GM23338 (cell line): Measurements from ENCODE around the gene ZNF516. TPM values are rescaled to one million over a fixed set of nuclear protein-coding genes. Genes with fewer than 3 reads are reported as not detected.

Experiments
- ATAC-seq: fragments of 200-7000 bp; cut with Tn5 transposase; 3 replicates; pipeline ENCODE4 v1.9.1; 2020
- DNase-seq: peaks from one replicate; pipeline ENCODE4 v3.0.0-alpha.2; 2015; ENCODE audit warnings: low spot score
- H2AFZ ChIP-seq: fragments of 200-600 bp; sonication (generic); 2 replicates; pipeline ENCODE4 v1.8.0; 2016; ENCODE audit warnings: antibody characterized with exemption, mild to moderate bottlenecking, moderate library complexity
- H3F3A ChIP-seq: fragments of 200-600 bp; sonication (generic); replicated peaks from 2 replicates; pipeline ENCODE4 v1.8.0; 2017; ENCODE audit warnings: antibody characterized with exemption, mixed run types, low read depth
- H3K27ac ChIP-seq: fragments of 200-600 bp; sonication (generic); 2 replicates; pipeline ENCODE4 v1.6.1; 2016; ENCODE audit warnings: low read depth
- H3K27me3 ChIP-seq: fragments of 200-600 bp; sonication (generic); 2 replicates; pipeline ENCODE4 v1.8.0; 2016; ENCODE audit warnings: mild to moderate bottlenecking, mixed run types, moderate library complexity; ENCODE audit not compliant: insufficient read depth
- H3K36me3 ChIP-seq: fragments of 200-600 bp; sonication (generic); 2 replicates; pipeline ENCODE4 v1.8.0; 2016; ENCODE audit warnings: mild to moderate bottlenecking; ENCODE audit not compliant: insufficient read depth
- H3K4me1 ChIP-seq: fragments of 200-600 bp; sonication (generic); 2 replicates; pipeline ENCODE4 v1.8.0; 2016; ENCODE audit warnings: mild to moderate bottlenecking, moderate library complexity; ENCODE audit not compliant: insufficient read depth
- H3K4me2 ChIP-seq: fragments of 200-600 bp; sonication (generic); 2 replicates; pipeline ENCODE4 v1.7.1; 2017; ENCODE audit warnings: mixed run types
- H3K4me3 ChIP-seq: fragments of 200-600 bp; sonication (generic); 2 replicates; pipeline ENCODE4 v1.6.1; 2016; ENCODE audit warnings: mixed run types
- H3K79me2 ChIP-seq: fragments of 200-600 bp; sonication (generic); replicated peaks from 2 replicates; pipeline ENCODE4 v1.8.0; 2017; ENCODE audit warnings: mild to moderate bottlenecking; ENCODE audit not compliant: insufficient read depth
- H3K9me2 ChIP-seq: fragments of 200-600 bp; sonication (generic); 2 replicates; pipeline ENCODE4 v1.8.0; 2017; ENCODE audit not compliant: insufficient read depth
- H4K20me1 ChIP-seq: fragments of 200-600 bp; sonication (generic); replicated peaks from 2 replicates; pipeline ENCODE4 v1.8.0; 2017; ENCODE audit warnings: mild to moderate bottlenecking; ENCODE audit not compliant: insufficient read depth
- H3K27ac Mint-ChIP-seq: 2 replicates; pipeline ENCODE4 v1.8.0; 2020; ENCODE audit warnings: inconsistent platforms, mild to moderate bottlenecking, moderate library complexity, mixed read lengths
- H3K27me3 Mint-ChIP-seq: 3 replicates; pipeline ENCODE4 v1.8.0; 2022; ENCODE audit warnings: low read depth, mild to moderate bottlenecking, moderate library complexity, mixed read lengths, inconsistent platforms; ENCODE audit not compliant: insufficient read depth, poor library complexity
- H3K36me3 Mint-ChIP-seq: 3 replicates; pipeline ENCODE4 v1.8.0; 2021; ENCODE audit warnings: low read depth, mild to moderate bottlenecking, inconsistent platforms, moderate library complexity, mixed read lengths
- H3K4me1 Mint-ChIP-seq: 3 replicates; pipeline ENCODE4 v1.8.0; 2020; ENCODE audit warnings: mild to moderate bottlenecking, inconsistent platforms, mixed read lengths
- H3K4me3 Mint-ChIP-seq: 3 replicates; pipeline ENCODE4 v1.8.0; 2021; ENCODE audit warnings: moderate library complexity, mild to moderate bottlenecking, inconsistent platforms, mixed read lengths
- H3K9me3 Mint-ChIP-seq: 3 replicates; pipeline ENCODE4 v1.8.0; 2020; ENCODE audit warnings: moderate library complexity, mild to moderate bottlenecking, inconsistent platforms, mixed read lengths
- CREB1 ChIP-seq: fragments of 250-450 bp; sonication (Bioruptor Pico); IDR thresholded peaks from 2 replicates; pipeline ENCODE4 v1.5.0; 2020; ENCODE audit warnings: low read depth, mild to moderate bottlenecking, moderate library complexity
- ETS1 ChIP-seq: IDR thresholded peaks from 2 replicates; pipeline ENCODE4 v1.6.1; 2016; ENCODE audit warnings: antibody characterized with exemption
- EZH2 ChIP-seq: fragments of 200-600 bp; sonication (generic); IDR thresholded peaks from one replicate; pipeline ENCODE4 v1.8.0; 2017; ENCODE audit warnings: antibody characterized with exemption, mild to moderate bottlenecking, low read depth; ENCODE audit not compliant: unreplicated experiment
- EZH2phosphoT487 ChIP-seq: fragments of 200-600 bp; sonication (generic); IDR thresholded peaks from one replicate; pipeline ENCODE4 v1.8.1; 2018; ENCODE audit warnings: antibody characterized with exemption; ENCODE audit not compliant: unreplicated experiment
- JUNB ChIP-seq: IDR thresholded peaks from one replicate; pipeline ENCODE4 v1.6.1; 2016; ENCODE audit warnings: antibody characterized with exemption; ENCODE audit not compliant: unreplicated experiment
- NANOG ChIP-seq: IDR thresholded peaks from 2 replicates; pipeline ENCODE4 v1.6.1; 2016; ENCODE audit warnings: antibody characterized with exemption, borderline replicate concordance
- POLR2AphosphoS5 ChIP-seq: IDR thresholded peaks from 2 replicates; pipeline ENCODE4 v1.6.1; 2016; ENCODE audit warnings: antibody characterized with exemption, low read depth
- STAT1 ChIP-seq: IDR thresholded peaks from one replicate; pipeline ENCODE4 v1.6.1; 2016; ENCODE audit warnings: antibody characterized with exemption; ENCODE audit not compliant: unreplicated experiment
- ZNF114 ChIP-seq: fragments of 250-450 bp; sonication (Bioruptor Pico); IDR thresholded peaks from 2 replicates; pipeline ENCODE4 v1.5.0; 2020; ENCODE audit warnings: mild to moderate bottlenecking, moderate library complexity
- ZNF331 ChIP-seq: fragments of 250-450 bp; sonication (Bioruptor Pico); IDR thresholded peaks from 2 replicates; pipeline ENCODE4 v1.5.0; 2020; ENCODE audit warnings: low read depth, mild to moderate bottlenecking, moderate library complexity
- polyA plus RNA-seq: library from polyadenylated mRNA; unstranded; fragments of >200 nt; fragmentation: Nextera tagmentation; extraction: Ambion mirVana; gene quantifications from 2 replicates; pipeline ENCODE4 v1.2.1, GENCODE V29; 2016
- total RNA-seq: library from RNA; depleted of rRNA; stranded (reverse); fragments of >200 nt; shearing (Covaris generic); gene quantifications from 2 replicates; pipeline ENCODE4 v1.2.3, GENCODE V29; 2014
- TF ChIP-seq, protein P1 (sequence below): IDR thresholded peaks from one replicate; pipeline ENCODE4 v1.6.1; 2018; ENCODE audit warnings: antibody characterized with exemption; ENCODE audit not compliant: unreplicated experiment
- TF ChIP-seq, protein P2 (sequence below), 2 experiments: fragments of 200-600 bp in 1 of 2; sonication (generic) in 1 of 2; conservative IDR thresholded peaks; 2 replicates each; pipeline versions ENCODE4 v1.5.1 to v1.6.1; 2016 to 2017; ENCODE audit warnings: antibody characterized with exemption in 2 of 2, low read depth in 2 of 2, mild to moderate bottlenecking in 2 of 2, moderate library complexity in 1 of 2
- TF ChIP-seq, protein P3 (sequence below): fragments of 250-450 bp; sonication (Bioruptor Pico); IDR thresholded peaks from 2 replicates; pipeline ENCODE4 v1.5.0; 2020; ENCODE audit warnings: mild to moderate bottlenecking, moderate library complexity

The ZNF516 gene
- total and polyA plus RNA-seq, 2 experiments from 2014 or later: 11.9 to 24.2 TPM

DNA sequence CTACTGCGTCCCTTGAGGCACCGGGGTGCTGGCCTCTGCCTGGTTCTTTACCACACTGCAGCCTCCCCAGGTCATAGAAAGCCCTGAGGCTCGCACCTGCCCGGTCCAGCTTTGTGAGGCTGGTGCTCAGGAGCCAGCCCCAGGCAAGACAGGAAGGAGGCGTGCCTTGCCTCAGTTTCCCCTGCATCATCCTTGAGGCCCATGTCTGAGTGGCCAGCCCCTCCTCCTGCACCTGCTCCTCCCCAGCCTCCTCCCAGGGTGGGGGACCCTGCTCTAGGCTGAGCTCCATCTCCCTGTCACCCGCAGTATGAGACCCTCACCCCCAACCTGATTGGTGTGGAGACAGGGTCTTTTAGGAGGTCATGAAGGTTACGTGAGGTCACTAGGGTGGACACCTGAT lies 147.7 kb downstream of the ZNF516 start:
- DNase-seq (no peak), ATAC-seq (no peak)
- H3K36me3 ChIP-seq: no peaks in the 10 kb centered on the region
- H3K4me1 Mint-ChIP-seq: peaks cover 9% of the 10 kb centered on the region
- H4K20me1 ChIP-seq: no peaks in the 10 kb centered on the region
- no peaks in the 10 kb centered on the region for H3K79me2 ChIP-seq
- peaks cover 15% of the 10 kb centered on the region for H3K9me2 ChIP-seq
- no peak for TF ChIP-seq ETS1
- TF ChIP-seq, protein P1, sequence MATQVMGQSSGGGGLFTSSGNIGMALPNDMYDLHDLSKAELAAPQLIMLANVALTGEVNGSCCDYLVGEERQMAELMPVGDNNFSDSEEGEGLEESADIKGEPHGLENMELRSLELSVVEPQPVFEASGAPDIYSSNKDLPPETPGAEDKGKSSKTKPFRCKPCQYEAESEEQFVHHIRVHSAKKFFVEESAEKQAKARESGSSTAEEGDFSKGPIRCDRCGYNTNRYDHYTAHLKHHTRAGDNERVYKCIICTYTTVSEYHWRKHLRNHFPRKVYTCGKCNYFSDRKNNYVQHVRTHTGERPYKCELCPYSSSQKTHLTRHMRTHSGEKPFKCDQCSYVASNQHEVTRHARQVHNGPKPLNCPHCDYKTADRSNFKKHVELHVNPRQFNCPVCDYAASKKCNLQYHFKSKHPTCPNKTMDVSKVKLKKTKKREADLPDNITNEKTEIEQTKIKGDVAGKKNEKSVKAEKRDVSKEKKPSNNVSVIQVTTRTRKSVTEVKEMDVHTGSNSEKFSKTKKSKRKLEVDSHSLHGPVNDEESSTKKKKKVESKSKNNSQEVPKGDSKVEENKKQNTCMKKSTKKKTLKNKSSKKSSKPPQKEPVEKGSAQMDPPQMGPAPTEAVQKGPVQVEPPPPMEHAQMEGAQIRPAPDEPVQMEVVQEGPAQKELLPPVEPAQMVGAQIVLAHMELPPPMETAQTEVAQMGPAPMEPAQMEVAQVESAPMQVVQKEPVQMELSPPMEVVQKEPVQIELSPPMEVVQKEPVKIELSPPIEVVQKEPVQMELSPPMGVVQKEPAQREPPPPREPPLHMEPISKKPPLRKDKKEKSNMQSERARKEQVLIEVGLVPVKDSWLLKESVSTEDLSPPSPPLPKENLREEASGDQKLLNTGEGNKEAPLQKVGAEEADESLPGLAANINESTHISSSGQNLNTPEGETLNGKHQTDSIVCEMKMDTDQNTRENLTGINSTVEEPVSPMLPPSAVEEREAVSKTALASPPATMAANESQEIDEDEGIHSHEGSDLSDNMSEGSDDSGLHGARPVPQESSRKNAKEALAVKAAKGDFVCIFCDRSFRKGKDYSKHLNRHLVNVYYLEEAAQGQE: no peak
- TF ChIP-seq NANOG: no peak
- TF ChIP-seq EZH2: no peak
- no peak for TF ChIP-seq ZNF114
- no peak for TF ChIP-seq EZH2phosphoT487
- TF ChIP-seq, protein P2, sequence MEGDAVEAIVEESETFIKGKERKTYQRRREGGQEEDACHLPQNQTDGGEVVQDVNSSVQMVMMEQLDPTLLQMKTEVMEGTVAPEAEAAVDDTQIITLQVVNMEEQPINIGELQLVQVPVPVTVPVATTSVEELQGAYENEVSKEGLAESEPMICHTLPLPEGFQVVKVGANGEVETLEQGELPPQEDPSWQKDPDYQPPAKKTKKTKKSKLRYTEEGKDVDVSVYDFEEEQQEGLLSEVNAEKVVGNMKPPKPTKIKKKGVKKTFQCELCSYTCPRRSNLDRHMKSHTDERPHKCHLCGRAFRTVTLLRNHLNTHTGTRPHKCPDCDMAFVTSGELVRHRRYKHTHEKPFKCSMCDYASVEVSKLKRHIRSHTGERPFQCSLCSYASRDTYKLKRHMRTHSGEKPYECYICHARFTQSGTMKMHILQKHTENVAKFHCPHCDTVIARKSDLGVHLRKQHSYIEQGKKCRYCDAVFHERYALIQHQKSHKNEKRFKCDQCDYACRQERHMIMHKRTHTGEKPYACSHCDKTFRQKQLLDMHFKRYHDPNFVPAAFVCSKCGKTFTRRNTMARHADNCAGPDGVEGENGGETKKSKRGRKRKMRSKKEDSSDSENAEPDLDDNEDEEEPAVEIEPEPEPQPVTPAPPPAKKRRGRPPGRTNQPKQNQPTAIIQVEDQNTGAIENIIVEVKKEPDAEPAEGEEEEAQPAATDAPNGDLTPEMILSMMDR (conservative IDR thresholded peaks at IDR 0.05; ENCODE audit: low read depth in 2 of 2): no peak
- no peak for TF ChIP-seq POLR2AphosphoS5
- no peak for TF ChIP-seq STAT1
- TF ChIP-seq JUNB: no peak
- TF ChIP-seq, protein P3, sequence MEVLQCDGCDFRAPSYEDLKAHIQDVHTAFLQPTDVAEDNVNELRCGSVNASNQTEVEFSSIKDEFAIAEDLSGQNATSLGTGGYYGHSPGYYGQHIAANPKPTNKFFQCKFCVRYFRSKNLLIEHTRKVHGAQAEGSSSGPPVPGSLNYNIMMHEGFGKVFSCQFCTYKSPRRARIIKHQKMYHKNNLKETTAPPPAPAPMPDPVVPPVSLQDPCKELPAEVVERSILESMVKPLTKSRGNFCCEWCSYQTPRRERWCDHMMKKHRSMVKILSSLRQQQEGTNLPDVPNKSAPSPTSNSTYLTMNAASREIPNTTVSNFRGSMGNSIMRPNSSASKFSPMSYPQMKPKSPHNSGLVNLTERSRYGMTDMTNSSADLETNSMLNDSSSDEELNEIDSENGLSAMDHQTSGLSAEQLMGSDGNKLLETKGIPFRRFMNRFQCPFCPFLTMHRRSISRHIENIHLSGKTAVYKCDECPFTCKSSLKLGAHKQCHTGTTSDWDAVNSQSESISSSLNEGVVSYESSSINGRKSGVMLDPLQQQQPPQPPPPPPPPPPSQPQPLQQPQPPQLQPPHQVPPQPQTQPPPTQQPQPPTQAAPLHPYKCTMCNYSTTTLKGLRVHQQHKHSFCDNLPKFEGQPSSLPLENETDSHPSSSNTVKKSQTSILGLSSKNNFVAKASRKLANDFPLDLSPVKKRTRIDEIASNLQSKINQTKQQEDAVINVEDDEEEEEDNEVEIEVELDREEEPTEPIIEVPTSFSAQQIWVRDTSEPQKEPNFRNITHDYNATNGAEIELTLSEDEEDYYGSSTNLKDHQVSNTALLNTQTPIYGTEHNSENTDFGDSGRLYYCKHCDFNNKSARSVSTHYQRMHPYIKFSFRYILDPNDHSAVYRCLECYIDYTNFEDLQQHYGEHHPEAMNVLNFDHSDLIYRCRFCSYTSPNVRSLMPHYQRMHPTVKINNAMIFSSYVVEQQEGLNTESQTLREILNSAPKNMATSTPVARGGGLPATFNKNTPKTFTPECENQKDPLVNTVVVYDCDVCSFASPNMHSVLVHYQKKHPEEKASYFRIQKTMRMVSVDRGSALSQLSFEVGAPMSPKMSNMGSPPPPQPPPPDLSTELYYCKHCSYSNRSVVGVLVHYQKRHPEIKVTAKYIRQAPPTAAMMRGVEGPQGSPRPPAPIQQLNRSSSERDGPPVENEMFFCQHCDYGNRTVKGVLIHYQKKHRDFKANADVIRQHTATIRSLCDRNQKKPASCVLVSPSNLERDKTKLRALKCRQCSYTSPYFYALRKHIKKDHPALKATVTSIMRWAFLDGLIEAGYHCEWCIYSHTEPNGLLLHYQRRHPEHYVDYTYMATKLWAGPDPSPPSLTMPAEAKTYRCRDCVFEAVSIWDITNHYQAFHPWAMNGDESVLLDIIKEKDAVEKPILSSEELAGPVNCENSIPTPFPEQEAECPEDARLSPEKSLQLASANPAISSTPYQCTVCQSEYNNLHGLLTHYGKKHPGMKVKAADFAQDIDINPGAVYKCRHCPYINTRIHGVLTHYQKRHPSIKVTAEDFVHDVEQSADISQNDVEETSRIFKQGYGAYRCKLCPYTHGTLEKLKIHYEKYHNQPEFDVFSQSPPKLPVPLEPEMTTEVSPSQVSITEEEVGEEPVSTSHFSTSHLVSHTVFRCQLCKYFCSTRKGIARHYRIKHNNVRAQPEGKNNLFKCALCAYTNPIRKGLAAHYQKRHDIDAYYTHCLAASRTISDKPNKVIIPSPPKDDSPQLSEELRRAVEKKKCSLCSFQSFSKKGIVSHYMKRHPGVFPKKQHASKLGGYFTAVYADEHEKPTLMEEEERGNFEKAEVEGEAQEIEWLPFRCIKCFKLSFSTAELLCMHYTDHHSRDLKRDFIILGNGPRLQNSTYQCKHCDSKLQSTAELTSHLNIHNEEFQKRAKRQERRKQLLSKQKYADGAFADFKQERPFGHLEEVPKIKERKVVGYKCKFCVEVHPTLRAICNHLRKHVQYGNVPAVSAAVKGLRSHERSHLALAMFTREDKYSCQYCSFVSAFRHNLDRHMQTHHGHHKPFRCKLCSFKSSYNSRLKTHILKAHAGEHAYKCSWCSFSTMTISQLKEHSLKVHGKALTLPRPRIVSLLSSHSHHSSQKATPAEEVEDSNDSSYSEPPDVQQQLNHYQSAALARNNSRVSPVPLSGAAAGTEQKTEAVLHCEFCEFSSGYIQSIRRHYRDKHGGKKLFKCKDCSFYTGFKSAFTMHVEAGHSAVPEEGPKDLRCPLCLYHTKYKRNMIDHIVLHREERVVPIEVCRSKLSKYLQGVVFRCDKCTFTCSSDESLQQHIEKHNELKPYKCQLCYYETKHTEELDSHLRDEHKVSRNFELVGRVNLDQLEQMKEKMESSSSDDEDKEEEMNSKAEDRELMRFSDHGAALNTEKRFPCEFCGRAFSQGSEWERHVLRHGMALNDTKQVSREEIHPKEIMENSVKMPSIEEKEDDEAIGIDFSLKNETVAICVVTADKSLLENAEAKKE (CRISPR knock-in tag): no peak
- no peak for TF ChIP-seq CREB1
- no peak for TF ChIP-seq ZNF331 (CRISPR knock-in tag)
- H2AFZ ChIP-seq: no peak overlapping the region
- no peak overlapping the region for H3K27ac ChIP-seq
- 0 out of 2 replicates have a peak, but pooled peaks cover 3% of the 10 kb centered on the region for H3F3A ChIP-seq
- H3K4me1 ChIP-seq: no peaks in the 10 kb centered on the region
- H3K27me3 ChIP-seq: no peaks in the 10 kb centered on the region
- H3K27me3 Mint-ChIP-seq: peaks cover 15% of the 10 kb centered on the region
- no peaks in the 10 kb centered on the region for H3K36me3 Mint-ChIP-seq
- H3K4me3 Mint-ChIP-seq: no peak overlapping the region
- H3K4me2 ChIP-seq: no peak overlapping the region
- H3K9me3 Mint-ChIP-seq: peaks cover 4% of the 10 kb centered on the region; the same call in 2 of the 3 replicates
- no peak overlapping the region for H3K4me3 ChIP-seq
- H3K27ac Mint-ChIP-seq: no peak overlapping the region
